HepG2 (cell line): Measurements from ENCODE around the gene BIRC2.

Experiments
- ARID3A ChIP-seq: IDR thresholded peaks from 2 replicates; pipeline ENCODE4 v1.6.1; 2012; ENCODE audit warnings: low read depth, low read length, improper control_type of control experiment
- CTCF ChIP-seq: sonication (generic); formaldehyde crosslinking; IDR thresholded peaks from 2 replicates; pipeline ENCODE4 v1.5.0; 2020; ENCODE audit warnings: mild to moderate bottlenecking, missing genetic modification reagents, moderate library complexity
- IKZF1 ChIP-seq: fragments of 450-650 bp; IDR thresholded peaks from 2 replicates; pipeline ENCODE4 v1.7.1; 2016
- MED1 ChIP-seq: sonication (generic); formaldehyde crosslinking; IDR thresholded peaks from 2 replicates; pipeline ENCODE4 v1.4.0; 2020; ENCODE audit warnings: missing genetic modification reagents
- NR2C2 ChIP-seq: sonication (generic); formaldehyde crosslinking; IDR thresholded peaks from 2 replicates; pipeline ENCODE4 v1.4.0; 2020; ENCODE audit warnings: missing genetic modification reagents, mild to moderate bottlenecking, moderate library complexity, borderline replicate concordance
- POLR2A ChIP-seq, 2 experiments: IDR thresholded peaks; 2 replicates each; pipeline ENCODE4 v1.6.1; 2011; ENCODE audit warnings: low read depth in 2 of 2, low read length in 2 of 2, mild to moderate bottlenecking in 1 of 2, moderate library complexity in 1 of 2; ENCODE audit not compliant: insufficient read depth in 1 of 2
- POLR2AphosphoS5 ChIP-seq: IDR thresholded peaks from 2 replicates; pipeline ENCODE4 v1.6.1; 2012; ENCODE audit warnings: low read depth, low read length

- TF ChIP-seq NR2C2 (CRISPR knock-in tag) (no peak), ARID3A (no peak), POLR2AphosphoS5 (no peak), POLR2A (IDR thresholded peaks at IDR 0.05; ENCODE audit: insufficient read depth in 1 of 2, low read depth in 2 of 2, low read length in 2 of 2) (no peak), IKZF1 (no peak), MED1 (CRISPR knock-in tag) (no peak), CTCF (no peak)
Measured at GRCh38 chr11:102421261-102421660, 74.2 kb downstream of the BIRC2 start.
